Measurements from ENCODE around the gene PSMD5.
"Not testable (repeated sequence)": the region's sequence is repeated elsewhere in the genome, so short reads cannot be mapped to it uniquely, and the experiment has no call there.

Gene PSMD5

DNA sequence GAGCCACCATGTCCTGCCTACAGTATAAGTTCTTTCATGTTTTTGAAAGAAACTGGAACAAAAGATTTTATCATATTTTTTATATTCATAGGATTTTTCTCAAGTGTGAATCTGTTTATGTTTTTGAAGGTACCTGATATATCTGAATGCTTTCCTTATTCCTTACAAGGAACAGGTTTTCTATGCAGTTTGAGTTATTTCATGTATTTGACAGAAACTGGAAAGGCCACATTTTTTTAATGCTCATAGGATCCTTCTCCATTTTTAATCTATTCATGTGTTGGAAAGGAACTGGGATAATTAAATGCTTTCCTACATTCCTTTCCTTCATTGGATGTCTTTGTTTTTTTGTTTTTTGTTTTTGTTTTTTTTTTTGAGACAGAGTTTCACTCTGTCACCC, 33.8 kb downstream of the PSMD5 start:
- peaks cover 25% of the 10 kb centered on the region for H3K9me3 Mint-ChIP-seq
- H3K27me3 Mint-ChIP-seq, result no peaks in the 10 kb centered on the region
- peaks cover 42% of the 10 kb centered on the region for H3K36me3 Mint-ChIP-seq
- no peak overlapping the region for H3K4me3 Mint-ChIP-seq
- H3K4me1 Mint-ChIP-seq, result no peaks in the 10 kb centered on the region
- no peak overlapping the region for H3K27ac Mint-ChIP-seq

GRCh38 chr9:120807607-120808379, 34.9 kb downstream of the PSMD5 start:
- Mint-ChIP-seq H3K27me3 (no peaks in the 10 kb centered on the region), H3K27ac (no peak overlapping the region), H3K36me3 (peaks cover 42% of the 10 kb centered on the region), H3K9me3 (peaks cover 25% of the 10 kb centered on the region), H3K4me1 (no peaks in the 10 kb centered on the region), H3K4me3 (no peak overlapping the region)

DNA sequence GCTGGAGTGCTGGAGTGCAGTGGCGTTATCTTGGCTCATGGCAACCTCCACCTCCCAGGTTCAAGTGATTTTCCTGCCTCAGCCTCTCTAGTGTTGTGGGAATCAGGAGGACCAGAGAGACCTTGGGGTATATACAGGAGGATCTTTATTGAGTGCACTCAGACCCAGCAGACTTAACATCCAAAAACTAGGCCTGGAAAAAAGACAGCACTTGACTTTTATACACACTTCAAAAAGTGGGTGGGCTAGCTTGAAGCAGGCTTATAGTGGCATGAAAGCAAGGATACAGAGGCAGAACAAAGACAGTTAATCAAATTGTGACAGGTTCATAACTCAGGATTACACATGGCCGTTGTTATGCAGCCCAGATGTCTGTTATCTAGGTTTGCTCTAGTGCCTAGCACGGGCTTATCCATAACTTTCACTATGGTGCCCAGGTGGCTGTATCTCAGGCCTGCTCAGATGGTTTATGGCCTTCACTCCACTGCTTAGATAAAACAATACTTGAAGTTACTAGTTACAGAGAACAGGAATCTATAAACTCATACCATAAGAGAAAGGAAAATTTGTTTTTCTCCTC, 37.8 kb downstream of the PSMD5 start:
- H3K4me1 Mint-ChIP-seq, H3K27ac Mint-ChIP-seq, H3K27me3 Mint-ChIP-seq, H3K4me3 Mint-ChIP-seq: not testable (repeated sequence)
- H3K36me3 Mint-ChIP-seq, result peaks cover 31% of the 10 kb centered on the region
- peaks cover 19% of the 10 kb centered on the region for H3K9me3 Mint-ChIP-seq

DNA sequence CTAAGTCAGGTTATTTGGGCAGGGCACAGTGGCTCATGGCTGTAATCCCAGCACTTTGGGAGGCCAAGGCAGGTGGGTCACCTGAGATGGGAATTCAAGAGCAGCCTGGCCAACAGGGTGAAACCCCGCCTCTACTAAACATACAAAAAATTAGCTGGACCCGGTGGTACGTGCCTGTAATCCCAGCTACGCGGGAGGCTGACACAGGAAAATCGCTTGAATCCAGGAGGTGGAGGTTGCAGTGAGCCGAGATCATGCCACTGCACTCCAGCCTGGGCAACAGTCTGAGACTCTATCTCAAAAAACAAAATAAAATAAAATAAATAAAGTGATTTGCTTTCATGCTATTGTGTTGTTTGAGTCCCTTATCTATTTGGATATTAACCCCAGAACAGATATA, 41.3 kb downstream of the PSMD5 start:
- H3K9me3 Mint-ChIP-seq, result peaks cover 6% of the 10 kb centered on the region
- H3K27me3 Mint-ChIP-seq, result no peaks in the 10 kb centered on the region
- H3K4me3 Mint-ChIP-seq, result no peak overlapping the region
- no peaks in the 10 kb centered on the region for H3K4me1 Mint-ChIP-seq
- H3K27ac Mint-ChIP-seq, result no peak overlapping the region
- H3K36me3 Mint-ChIP-seq, result peaks cover 13% of the 10 kb centered on the region

DNA sequence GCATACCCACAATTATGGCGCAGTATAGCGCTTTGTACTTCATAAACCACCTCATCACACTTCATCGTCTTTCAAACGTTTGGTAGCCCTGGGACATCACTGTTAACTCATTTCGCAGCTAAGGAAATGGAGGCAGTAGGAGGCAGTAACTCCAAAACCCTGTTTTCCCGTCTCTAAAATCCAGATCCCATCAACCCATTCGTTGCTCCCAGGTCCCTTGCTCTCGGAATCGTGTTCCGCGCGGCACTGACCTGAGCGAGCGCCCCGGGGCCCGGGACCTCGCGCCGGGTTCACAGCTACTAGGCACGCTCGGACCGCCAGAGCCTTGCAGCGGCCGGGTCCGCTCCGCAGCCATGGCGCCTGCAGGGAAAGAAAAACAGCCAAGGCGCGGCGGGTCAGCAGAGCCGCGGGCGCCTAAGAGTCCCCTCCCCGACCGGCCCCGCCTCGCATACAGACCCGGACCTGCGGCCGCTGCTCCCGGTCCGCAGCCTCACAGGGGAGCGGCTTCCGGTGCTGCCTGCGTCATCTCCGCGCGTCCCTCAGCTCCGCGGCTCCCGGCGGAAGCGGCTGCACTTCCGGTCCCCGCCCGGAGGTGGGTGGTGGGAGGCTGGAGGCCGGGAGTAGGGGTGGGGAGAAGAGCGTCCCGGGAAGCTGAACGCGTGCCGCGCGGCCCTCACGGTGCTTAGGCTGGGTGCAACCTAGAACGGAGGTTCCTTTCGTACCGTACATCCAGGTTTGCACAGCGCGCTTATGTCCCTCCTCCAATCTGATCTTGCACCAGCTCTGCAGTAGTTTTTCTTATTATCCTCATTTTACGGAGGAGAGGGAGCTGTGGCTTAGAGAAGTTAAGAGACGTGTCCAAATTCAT, 49.6 kb downstream of the PSMD5 start, which contains the start of gene FBXW2:
FBXW2 (minus strand) TSS at position 519 of the 868 bp plus-strand sequence. CDS start 5,158 bp downstream, outside the sequence.
- Mint-ChIP-seq H3K27ac (peak within 1 kb of the TSS; percentile 96), H3K27me3 (no peaks in the 10 kb centered on the region), H3K36me3 (peaks cover 6% of the 10 kb centered on the region), H3K4me1 (peaks cover 55% of the 10 kb centered on the region), H3K9me3 (no peaks in the 10 kb centered on the region), H3K4me3 (peak within 1 kb of the TSS; percentile 98)

DNA sequence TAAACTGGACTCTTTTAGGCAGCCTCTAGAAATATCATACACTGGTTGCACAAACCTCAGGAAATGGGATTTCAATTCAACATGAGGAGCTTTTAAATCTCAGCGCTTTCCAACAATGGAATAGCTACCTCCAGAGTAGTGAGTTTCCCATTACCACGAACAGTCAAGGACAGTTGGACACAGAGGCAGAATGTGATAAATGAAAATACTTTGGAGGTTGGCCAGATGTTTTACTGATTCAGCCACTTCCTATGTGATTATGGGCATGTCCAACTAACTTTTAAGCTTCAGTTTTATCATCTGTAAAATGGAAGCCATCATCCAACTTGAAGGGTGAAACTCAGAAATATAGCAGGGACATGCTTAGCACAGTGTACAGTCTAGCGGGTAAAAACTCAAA, 51.6 kb downstream of the PSMD5 start:
- no peaks in the 10 kb centered on the region for H3K9me3 Mint-ChIP-seq
- H3K27ac Mint-ChIP-seq, result no peak overlapping the region
- no peaks in the 10 kb centered on the region for H3K27me3 Mint-ChIP-seq
- H3K36me3 Mint-ChIP-seq, result peaks cover 13% of the 10 kb centered on the region
- peaks cover 73% of the 10 kb centered on the region for H3K4me1 Mint-ChIP-seq
- H3K4me3 Mint-ChIP-seq, result peak overlapping the region; percentile 98

GRCh38 chr9:120787933-120788332, 54.8 kb downstream of the PSMD5 start:
- H3K27ac Mint-ChIP-seq, result no peak overlapping the region
- H3K27me3 Mint-ChIP-seq, result no peaks in the 10 kb centered on the region
- H3K9me3 Mint-ChIP-seq, result no peaks in the 10 kb centered on the region
- H3K4me3 Mint-ChIP-seq, result no peak overlapping the region
- H3K36me3 Mint-ChIP-seq, result peaks cover 18% of the 10 kb centered on the region
- peaks cover 79% of the 10 kb centered on the region for H3K4me1 Mint-ChIP-seq

GRCh38 chr9:120783602-120784047, 59.1 kb downstream of the PSMD5 start:
- Mint-ChIP-seq H3K9me3 (no peaks in the 10 kb centered on the region), H3K27me3 (no peaks in the 10 kb centered on the region), H3K4me1 (peaks cover 56% of the 10 kb centered on the region), H3K4me3 (no peak overlapping the region), H3K36me3 (peaks cover 16% of the 10 kb centered on the region), H3K27ac (no peak overlapping the region)

DNA sequence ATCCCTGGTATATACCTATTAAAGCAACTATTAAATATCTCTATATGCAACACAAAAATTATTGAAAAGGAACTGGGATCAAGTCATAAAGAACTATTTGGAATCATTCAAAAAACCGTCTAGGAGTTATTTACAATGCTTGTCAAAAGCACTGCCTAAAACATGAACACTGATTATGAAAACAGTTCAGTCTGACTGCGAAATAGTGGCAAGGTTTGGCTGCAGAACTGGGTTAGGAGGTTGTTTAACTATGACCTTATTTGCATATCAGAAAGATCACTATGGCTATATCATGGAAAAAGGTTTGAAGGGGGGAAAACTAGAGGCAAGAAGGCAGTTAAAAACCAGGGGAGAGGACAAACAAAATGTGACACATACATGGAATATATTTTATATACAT, 61.5 kb downstream of the PSMD5 start:
- H3K9me3 Mint-ChIP-seq, result no peaks in the 10 kb centered on the region
- peak overlapping the region; percentile 13 for H3K27ac Mint-ChIP-seq
- peaks cover 42% of the 10 kb centered on the region for H3K4me1 Mint-ChIP-seq
- peaks cover 18% of the 10 kb centered on the region for H3K36me3 Mint-ChIP-seq
- no peak overlapping the region for H3K4me3 Mint-ChIP-seq
- H3K27me3 Mint-ChIP-seq, result no peaks in the 10 kb centered on the region

DNA sequence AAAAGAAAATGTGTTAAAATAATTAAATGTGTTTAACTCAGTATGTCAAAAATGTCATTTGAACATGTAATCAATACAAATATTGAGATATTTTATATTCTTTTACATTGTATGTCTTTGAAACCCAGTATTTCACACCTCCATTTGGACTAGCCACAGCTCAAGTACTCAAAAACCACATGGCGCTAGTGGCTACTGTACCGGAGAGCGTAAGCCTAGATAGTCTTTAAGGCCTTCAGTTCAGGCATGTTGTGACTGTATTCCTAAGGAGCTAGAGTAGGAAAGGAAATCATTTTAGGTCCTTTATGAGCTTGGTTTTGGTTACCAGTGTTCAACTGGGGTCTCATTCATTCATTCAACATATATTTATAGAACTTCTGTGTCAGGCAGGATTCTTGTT, 62.4 kb downstream of the PSMD5 start:
- Mint-ChIP-seq H3K27ac (no peak overlapping the region), H3K9me3 (no peaks in the 10 kb centered on the region), H3K4me1 (peaks cover 36% of the 10 kb centered on the region)

GRCh38 chr9:120779227-120779626, 63.5 kb downstream of the PSMD5 start:
- Mint-ChIP-seq H3K27ac (no peak overlapping the region), H3K27me3 (no peaks in the 10 kb centered on the region), H3K4me3 (no peak overlapping the region)

More for the DNA sequence above, 62.4 kb downstream of the PSMD5 start:
- peaks cover 19% of the 10 kb centered on the region for H3K36me3 Mint-ChIP-seq
- H3K4me3 Mint-ChIP-seq, result no peak overlapping the region
- no peaks in the 10 kb centered on the region for H3K27me3 Mint-ChIP-seq

GRCh38 chr9:120778758-120779157, 64.0 kb downstream of the PSMD5 start:
- peaks cover 26% of the 10 kb centered on the region for H3K4me1 Mint-ChIP-seq
- H3K27me3 Mint-ChIP-seq, result no peaks in the 10 kb centered on the region
- no peaks in the 10 kb centered on the region for H3K9me3 Mint-ChIP-seq
- no peak overlapping the region for H3K27ac Mint-ChIP-seq
- no peak overlapping the region for H3K4me3 Mint-ChIP-seq
- H3K36me3 Mint-ChIP-seq, result peaks cover 16% of the 10 kb centered on the region

More at GRCh38 chr9:120779227-120779626, 63.5 kb downstream of the PSMD5 start:
- H3K9me3 Mint-ChIP-seq, result no peaks in the 10 kb centered on the region
- peaks cover 16% of the 10 kb centered on the region for H3K36me3 Mint-ChIP-seq
- H3K4me1 Mint-ChIP-seq, result peaks cover 30% of the 10 kb centered on the region

DNA sequence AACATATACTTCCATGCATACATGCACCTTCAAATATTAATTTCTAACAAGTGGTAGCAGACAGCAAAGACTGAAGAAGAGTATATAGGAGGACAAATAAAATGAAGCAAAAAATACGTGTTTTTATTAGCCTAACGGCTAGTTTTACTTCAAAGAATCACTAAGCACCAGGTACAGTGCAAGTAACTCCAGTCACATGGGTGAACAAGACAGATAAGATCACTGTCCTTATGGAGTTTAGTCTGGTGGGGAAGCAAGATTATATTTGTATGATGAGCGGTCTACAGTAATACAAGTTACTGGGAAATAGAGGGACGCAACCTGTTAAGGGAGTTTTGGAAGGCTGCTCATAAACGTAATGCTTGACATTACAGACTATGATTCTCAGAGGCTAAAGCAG, 65.5 kb downstream of the PSMD5 start:
- peaks cover 18% of the 10 kb centered on the region for H3K36me3 Mint-ChIP-seq
- no peaks in the 10 kb centered on the region for H3K9me3 Mint-ChIP-seq
- no peaks in the 10 kb centered on the region for H3K27me3 Mint-ChIP-seq
- no peak overlapping the region for H3K4me3 Mint-ChIP-seq
- H3K4me1 Mint-ChIP-seq, result peaks cover 20% of the 10 kb centered on the region
- H3K27ac Mint-ChIP-seq, result no peak overlapping the region

DNA sequence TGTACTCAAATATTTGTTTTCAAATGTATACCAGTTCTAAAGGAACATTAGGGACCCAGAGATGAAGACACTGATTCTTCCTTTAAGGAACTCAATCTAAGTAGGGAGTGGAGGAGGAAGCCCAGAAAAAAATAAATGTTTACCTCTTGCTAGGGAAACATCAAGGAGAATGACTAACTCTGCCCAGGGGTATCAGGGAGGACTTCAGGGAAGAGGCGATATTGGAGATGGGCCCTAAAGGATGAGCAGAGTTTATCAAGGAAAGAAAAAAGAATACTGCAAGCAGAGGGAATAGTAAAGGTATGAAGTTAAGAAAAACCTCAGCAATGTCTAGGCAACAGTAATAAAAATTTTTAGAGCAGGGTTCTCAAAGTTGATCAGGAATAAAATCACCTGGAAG, 65.9 kb downstream of the PSMD5 start:
- Mint-ChIP-seq H3K36me3 (peaks cover 18% of the 10 kb centered on the region), H3K27ac (peak overlapping the region; percentile 32), H3K27me3 (no peaks in the 10 kb centered on the region), H3K9me3 (no peaks in the 10 kb centered on the region), H3K4me3 (no peak overlapping the region), H3K4me1 (peaks cover 20% of the 10 kb centered on the region)

DNA sequence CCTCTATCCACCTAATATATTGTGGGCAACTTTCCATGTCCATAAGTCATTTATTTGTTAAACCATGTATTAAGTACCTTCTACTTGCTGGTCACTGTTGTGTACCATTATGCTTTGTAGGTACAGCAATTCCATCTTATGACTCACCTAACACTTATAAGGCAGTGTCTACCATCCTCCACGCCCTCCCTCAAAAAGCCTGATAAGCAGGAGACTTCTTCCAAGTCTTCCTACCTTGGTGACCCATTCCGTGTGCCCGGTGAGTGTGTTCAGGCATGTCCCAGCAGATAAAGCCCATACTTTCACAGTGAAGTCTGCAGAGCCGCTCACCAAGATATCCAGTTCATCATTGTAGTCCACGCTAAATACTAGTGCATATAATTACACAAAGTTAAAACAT, 66.9 kb downstream of the PSMD5 start:
- Mint-ChIP-seq H3K9me3 (no peaks in the 10 kb centered on the region), H3K4me1 (peaks cover 14% of the 10 kb centered on the region), H3K27ac (no peak overlapping the region), H3K27me3 (no peaks in the 10 kb centered on the region), H3K4me3 (no peak overlapping the region), H3K36me3 (peaks cover 17% of the 10 kb centered on the region)

DNA sequence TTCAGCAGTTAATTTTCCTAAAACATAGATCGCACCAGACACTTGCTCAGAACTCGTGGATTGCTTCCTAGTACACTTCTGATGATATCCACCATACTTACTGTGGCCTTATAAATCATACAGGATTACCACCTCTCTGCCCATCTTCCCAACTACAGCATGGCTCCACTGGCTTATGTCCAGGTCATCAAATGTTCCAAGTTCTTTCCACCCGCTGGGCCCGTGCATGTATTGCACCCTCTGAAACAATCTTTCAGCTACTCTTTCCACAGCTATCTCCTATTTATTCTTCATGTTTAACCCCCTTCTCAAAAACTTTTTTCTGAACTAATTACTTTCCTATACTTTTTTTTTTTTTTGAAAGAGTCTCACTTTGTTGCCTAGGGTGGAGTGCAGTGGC, 68.0 kb downstream of the PSMD5 start:
- peaks cover 14% of the 10 kb centered on the region for H3K4me1 Mint-ChIP-seq
- peaks cover 17% of the 10 kb centered on the region for H3K36me3 Mint-ChIP-seq
- H3K27ac Mint-ChIP-seq, result no peak overlapping the region
- H3K27me3 Mint-ChIP-seq, result no peaks in the 10 kb centered on the region
- H3K9me3 Mint-ChIP-seq, result no peaks in the 10 kb centered on the region
- no peak overlapping the region for H3K4me3 Mint-ChIP-seq
